Brain microvascular endothelial cell (primary cell): ENCODE measurements around the gene ATP8B4.
A peak's percentile ranks its signal among the peaks of the same experiment; 100 is the strongest.

ENCODE experiments used
- DNase-seq: peaks from one replicate; pipeline ENCODE4 v3.0.0-alpha.2; 2020
- H3K27ac ChIP-seq: fragments of 250-450 bp; sonication (Bioruptor Pico); 2 replicates; pipeline ENCODE4 v1.5.1; 2020; ENCODE audit warnings: mild to moderate bottlenecking, moderate library complexity
- H3K27me3 ChIP-seq: fragments of 250-450 bp; sonication (Bioruptor Pico); replicated peaks from 2 replicates; pipeline ENCODE4 v1.5.1; 2020; ENCODE audit warnings: mild to moderate bottlenecking
- H3K36me3 ChIP-seq: fragments of 250-450 bp; sonication (Bioruptor Pico); replicated peaks from 2 replicates; pipeline ENCODE4 v1.5.1; 2020; ENCODE audit warnings: mild to moderate bottlenecking
- H3K4me3 ChIP-seq: 2 replicates; pipeline ENCODE4 v1.5.1; 2011; ENCODE audit warnings: low read depth, mild to moderate bottlenecking, control low read depth, low read length, moderate library complexity
- in situ Hi-C: cut with HindIII; loops from 2 replicates; pipeline ENCODE4 v1.10.0; 2017; ENCODE audit warnings: low sequenced_read_pairs, low pct_ligation_motif_present
- TF ChIP-seq, protein P1 (sequence below): IDR thresholded peaks from 2 replicates; pipeline ENCODE4 v1.5.1; 2011; ENCODE audit warnings: low read depth, mild to moderate bottlenecking, moderate library complexity, low read length, control low read depth, inconsistent platforms; ENCODE audit errors: missing control alignments

The ATP8B4 gene

DNA sequence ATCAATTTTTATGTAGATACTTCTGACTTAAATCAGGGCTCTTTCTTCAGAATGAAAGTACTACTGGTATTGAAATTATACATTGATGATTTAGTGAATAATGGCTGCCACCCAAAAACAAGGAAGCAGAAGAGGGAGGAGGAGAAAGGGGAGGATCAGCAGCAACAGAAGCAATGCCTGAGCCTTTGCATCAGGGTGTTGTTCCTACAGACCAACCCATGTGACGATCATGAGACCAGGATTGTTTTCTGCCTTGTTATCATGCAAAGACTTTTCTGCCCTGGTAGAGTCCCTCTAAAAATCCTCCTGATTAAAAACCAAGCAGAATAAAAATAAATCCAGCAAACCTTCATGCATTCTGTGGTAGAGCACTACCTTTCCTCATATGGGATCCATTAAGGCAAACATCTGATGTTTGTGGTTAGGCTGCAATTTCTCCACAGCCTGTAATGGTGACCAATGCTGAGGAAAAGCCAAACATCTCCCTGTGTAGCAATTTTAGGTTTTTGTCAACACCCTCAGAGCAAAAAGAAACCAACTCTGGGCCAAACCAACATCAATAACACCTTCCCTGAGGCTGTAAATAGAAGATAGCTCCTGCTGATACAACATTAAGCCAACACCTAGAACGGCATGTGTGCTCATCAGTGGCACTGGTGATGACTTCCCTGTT, 191.7 kb downstream of the ATP8B4 start:
- DNase-seq, result no peak

DNA sequence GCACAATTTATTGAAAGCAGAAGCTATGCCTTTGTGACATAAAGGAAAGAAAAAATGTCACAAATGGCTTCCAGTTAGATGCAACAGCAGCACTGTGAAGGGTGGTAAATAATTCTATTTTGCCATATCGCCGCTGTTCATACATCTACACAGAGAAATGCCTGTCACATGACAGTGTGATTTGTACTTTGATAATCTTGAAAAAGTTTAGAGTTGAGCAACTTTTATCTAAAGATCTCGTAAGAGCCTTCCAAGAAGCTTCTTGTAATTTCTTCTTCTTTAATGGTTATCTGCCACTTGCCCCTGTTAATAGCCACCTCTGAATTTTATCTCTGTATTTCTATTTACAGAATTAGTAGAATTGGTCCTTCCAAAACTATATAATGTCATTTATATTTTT, 192.3 kb downstream of the ATP8B4 start:
- Histone ChIP-seq H3K4me3 (no peak overlapping the region), H3K36me3 (no peaks in the 10 kb centered on the region), H3K27ac (no peak overlapping the region), H3K27me3 (no peaks in the 10 kb centered on the region)
- TF ChIP-seq, protein P1, sequence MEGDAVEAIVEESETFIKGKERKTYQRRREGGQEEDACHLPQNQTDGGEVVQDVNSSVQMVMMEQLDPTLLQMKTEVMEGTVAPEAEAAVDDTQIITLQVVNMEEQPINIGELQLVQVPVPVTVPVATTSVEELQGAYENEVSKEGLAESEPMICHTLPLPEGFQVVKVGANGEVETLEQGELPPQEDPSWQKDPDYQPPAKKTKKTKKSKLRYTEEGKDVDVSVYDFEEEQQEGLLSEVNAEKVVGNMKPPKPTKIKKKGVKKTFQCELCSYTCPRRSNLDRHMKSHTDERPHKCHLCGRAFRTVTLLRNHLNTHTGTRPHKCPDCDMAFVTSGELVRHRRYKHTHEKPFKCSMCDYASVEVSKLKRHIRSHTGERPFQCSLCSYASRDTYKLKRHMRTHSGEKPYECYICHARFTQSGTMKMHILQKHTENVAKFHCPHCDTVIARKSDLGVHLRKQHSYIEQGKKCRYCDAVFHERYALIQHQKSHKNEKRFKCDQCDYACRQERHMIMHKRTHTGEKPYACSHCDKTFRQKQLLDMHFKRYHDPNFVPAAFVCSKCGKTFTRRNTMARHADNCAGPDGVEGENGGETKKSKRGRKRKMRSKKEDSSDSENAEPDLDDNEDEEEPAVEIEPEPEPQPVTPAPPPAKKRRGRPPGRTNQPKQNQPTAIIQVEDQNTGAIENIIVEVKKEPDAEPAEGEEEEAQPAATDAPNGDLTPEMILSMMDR, result no peak
- in situ Hi-C loops, result no loop called here
- DNase-seq, result no peak

More for the DNA sequence above, 191.7 kb downstream of the ATP8B4 start:
- no peaks in the 10 kb centered on the region for H3K27me3 ChIP-seq
- in situ Hi-C loops, result no loop called here
- H3K36me3 ChIP-seq, result no peaks in the 10 kb centered on the region
- H3K27ac ChIP-seq, result no peak overlapping the region
- H3K4me3 ChIP-seq, result no peak overlapping the region
- TF ChIP-seq, protein P1, result no peak

DNA sequence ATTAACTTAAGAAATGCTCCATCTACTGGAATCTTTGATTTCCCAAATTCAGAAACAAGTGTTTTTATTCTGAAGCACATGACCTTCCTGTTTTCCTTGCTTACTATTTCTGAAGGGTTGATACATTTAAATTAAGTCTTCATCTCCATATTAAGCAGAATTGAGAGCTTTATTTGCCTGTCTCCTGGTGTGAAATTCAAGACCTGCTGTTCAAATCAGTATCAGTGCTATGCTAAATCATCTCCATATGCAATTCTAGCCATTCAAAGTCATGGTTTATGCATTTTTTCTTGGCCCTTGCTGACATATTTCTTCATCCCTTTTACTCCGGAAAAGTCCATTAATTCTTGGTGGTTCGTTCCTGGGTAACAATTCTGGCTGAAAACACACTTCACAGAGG, 195.4 kb downstream of the ATP8B4 start:
- in situ Hi-C loops, result no loop called here
- Histone ChIP-seq H3K4me3 (no peak overlapping the region), H3K36me3 (no peaks in the 10 kb centered on the region), H3K27me3 (no peaks in the 10 kb centered on the region), H3K27ac (no peak overlapping the region)
- TF ChIP-seq, protein P1, result no peak
- DNase-seq, result no peak

DNA sequence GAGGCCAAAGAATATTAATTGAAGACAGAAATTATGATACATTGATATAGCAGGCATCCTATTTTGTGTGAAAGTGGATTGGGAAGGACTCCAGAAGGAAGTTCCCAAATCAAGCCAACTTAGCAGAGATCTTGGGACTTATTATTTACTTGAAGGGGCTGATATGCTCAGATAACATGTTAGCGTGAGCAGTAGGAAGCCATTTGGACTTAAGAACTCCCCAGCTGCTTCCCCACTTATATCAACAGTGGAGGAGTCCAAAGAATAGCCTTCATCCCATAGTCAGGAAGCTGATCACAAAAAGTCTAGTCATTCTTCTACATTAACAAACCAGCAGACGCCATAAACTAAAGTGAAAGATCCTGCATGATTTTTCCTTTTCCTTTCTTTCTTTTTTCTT, 200.0 kb downstream of the ATP8B4 start:
- TF ChIP-seq, protein P1, result no peak
- Histone ChIP-seq H3K27ac (no peak overlapping the region), H3K27me3 (no peaks in the 10 kb centered on the region), H3K36me3 (no peaks in the 10 kb centered on the region), H3K4me3 (no peak overlapping the region)
- in situ Hi-C loops, result no loop called here
- DNase-seq, result no peak

DNA sequence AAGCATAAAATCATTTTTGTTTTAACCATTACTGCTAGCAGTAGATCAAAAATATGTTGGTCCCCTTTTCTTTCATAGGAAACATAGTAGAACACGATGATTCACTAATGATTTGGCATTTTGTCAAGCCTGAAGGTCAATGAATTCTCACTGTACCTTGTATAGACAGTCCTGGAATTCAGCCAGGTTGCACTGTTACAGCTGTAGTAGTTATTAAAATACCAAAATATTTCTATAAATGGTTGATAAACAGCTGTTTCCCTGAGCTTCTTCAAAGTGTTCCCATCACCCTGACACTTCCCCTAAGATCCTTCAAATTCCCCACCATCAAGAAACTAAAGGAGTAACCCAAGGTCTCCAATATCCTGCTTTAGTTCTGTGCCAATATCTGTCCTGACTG, 200.9 kb downstream of the ATP8B4 start:
- in situ Hi-C loops, result no loop called here
- no peak overlapping the region for H3K4me3 ChIP-seq
- H3K36me3 ChIP-seq, result no peaks in the 10 kb centered on the region
- peak; percentile 17 for DNase-seq
- TF ChIP-seq, protein P1, result no peak
- H3K27me3 ChIP-seq, result no peaks in the 10 kb centered on the region
- H3K27ac ChIP-seq, result no peak overlapping the region

DNA sequence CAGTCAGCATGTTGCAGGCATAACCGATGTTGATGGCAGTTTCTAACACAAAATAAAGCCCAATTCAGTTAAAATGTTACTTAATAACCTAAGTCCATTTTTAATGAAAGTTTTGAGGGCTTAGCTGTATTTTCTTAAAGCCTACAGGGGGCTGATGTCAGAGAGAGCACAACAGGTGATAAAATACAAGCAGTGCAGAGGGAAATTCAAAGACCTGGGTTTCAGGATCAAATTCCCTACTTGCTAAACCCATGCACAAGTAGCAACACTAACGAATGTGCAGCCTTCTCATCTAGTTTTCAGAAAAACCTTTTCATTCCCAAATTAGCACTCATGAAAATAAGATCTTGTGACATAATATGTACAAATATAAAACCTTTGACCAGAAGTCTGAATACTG, 202.0 kb downstream of the ATP8B4 start:
- Histone ChIP-seq H3K36me3 (no peaks in the 10 kb centered on the region), H3K27me3 (no peaks in the 10 kb centered on the region), H3K27ac (no peak overlapping the region), H3K4me3 (no peak overlapping the region)
- TF ChIP-seq, protein P1, result no peak
- in situ Hi-C loops, result no loop called here
- no peak for DNase-seq
